Uterus (tissue), 4 donors: Measurements from ENCODE around the gene EIF3D. TPM values are rescaled to one million over a fixed set of nuclear protein-coding genes. Genes with fewer than 3 reads are reported as not detected.

Source experiments
- DNase-seq, 2 donors: peaks; one replicate each; pipeline ENCODE4 v3.0.0-alpha.2; 2019 to 2020
- H3K27ac ChIP-seq, 2 donors: fragments of 200-600 bp; sonication (generic); 1 replicate in 1 of 2; 2 replicates in 1 of 2; pipeline ENCODE4 v1.5.1; 2016 to 2018
- H3K27me3 ChIP-seq, 2 donors: fragments of 200-600 bp; sonication (generic); one replicate each; pipeline ENCODE4 v1.5.1; 2018 to 2019; ENCODE audit warnings: control low read depth in 1 of 2
- H3K36me3 ChIP-seq, 2 donors: fragments of 200-600 bp; sonication (generic); one replicate each; pipeline ENCODE4 v1.5.1; 2019; ENCODE audit warnings: control low read depth in 1 of 2
- H3K4me1 ChIP-seq, 2 donors: fragments of 200-600 bp; sonication (generic); one replicate each; pipeline ENCODE4 v1.5.1; 2018 to 2019; ENCODE audit warnings: control low read depth in 1 of 2
- H3K4me3 ChIP-seq, 2 donors: fragments of 200-600 bp; sonication (generic); 1 replicate in 1 of 2; 2 replicates in 1 of 2; pipeline ENCODE4 v1.5.1; 2018 to 2019; ENCODE audit warnings: mild to moderate bottlenecking in 1 of 2
- H3K9me3 ChIP-seq, 2 donors: fragments of 200-600 bp; sonication (generic); one replicate each; pipeline ENCODE4 v1.5.1; 2019; ENCODE audit warnings: control low read depth in 1 of 2
- CTCF ChIP-seq, 4 experiments: fragments of 200-600 bp in 2 of 4; fragments of 450-650 bp in 2 of 4; sonication (generic) in 2 of 4; IDR thresholded peaks; one replicate each; pipeline ENCODE4 v1.5.1; 2016 to 2019; ENCODE audit warnings: antibody characterized with exemption in 4 of 4, mild to moderate bottlenecking in 2 of 4, moderate library complexity in 1 of 4
- POLR2A ChIP-seq, 2 donors: fragments of 450-650 bp; IDR thresholded peaks; one replicate each; pipeline ENCODE4 v1.6.1; 2016; ENCODE audit warnings: antibody characterized with exemption in 2 of 2, mild to moderate bottlenecking in 1 of 2, moderate library complexity in 1 of 2
- intact Hi-C: fragments of 100-400 bp; cut with DNase I; formaldehyde crosslinking; loops from one replicate; pipeline ENCODE4 v1.15.1; 2023; ENCODE audit warnings: low total_unique reads
- total RNA-seq, 4 donors: library from RNA; depleted of rRNA in 3 of 4; stranded (reverse); fragments of >200 nt in 3 of 4; gene quantifications; one replicate each; pipeline versions ENCODE4 v1.1.0 to v1.2.4, GENCODE V29; 2014 to 2023
- donor health status: DM: yes; HTN: yes; CAD: no.

EIF3D gene
- total RNA-seq, 4 donors from 2014 or later: 177 to 350 (median 297) TPM

DNA sequence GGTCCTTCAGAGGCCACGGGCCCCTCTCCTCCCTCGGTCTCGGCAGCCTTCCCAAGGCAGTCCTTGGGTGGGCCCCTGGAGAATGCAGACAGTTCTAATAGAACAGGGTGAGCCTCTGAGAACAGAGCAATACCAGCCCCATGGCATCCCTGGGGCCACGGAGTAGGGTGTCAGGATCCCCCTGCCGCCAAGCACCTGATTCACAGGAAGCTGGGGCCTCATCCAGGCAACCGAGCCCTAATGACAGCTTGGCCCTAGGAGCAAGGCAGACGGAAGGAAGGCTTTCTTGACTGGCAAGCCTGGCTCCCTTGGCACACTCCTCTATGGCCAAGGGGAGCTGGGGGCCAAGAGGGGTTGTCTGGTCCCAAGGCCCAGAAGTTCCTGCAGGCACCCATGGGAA is 62.7 kb downstream of the EIF3D start:
- no peaks in the 10 kb centered on the region for H3K9me3 ChIP-seq
- peaks cover 9 to 11% of the 10 kb centered on the region in 2 donors for H3K4me1 ChIP-seq
- no peak overlapping the region for H3K4me3 ChIP-seq
- intact Hi-C loops: loop anchor here (10.0 kb wide), 1 partner anchor 141 kb away; no protein-coding TSS in a partner anchor
- no peaks in the 10 kb centered on the region for H3K36me3 ChIP-seq
- no peak for DNase-seq
- TF ChIP-seq CTCF (IDR thresholded peaks at IDR 0.05) (no peak), POLR2A (IDR thresholded peaks at IDR 0.05) (no peak)
- peak overlapping the region; percentile 96 to 97 for H3K27ac ChIP-seq
- no peaks in the 10 kb centered on the region for H3K27me3 ChIP-seq

DNA sequence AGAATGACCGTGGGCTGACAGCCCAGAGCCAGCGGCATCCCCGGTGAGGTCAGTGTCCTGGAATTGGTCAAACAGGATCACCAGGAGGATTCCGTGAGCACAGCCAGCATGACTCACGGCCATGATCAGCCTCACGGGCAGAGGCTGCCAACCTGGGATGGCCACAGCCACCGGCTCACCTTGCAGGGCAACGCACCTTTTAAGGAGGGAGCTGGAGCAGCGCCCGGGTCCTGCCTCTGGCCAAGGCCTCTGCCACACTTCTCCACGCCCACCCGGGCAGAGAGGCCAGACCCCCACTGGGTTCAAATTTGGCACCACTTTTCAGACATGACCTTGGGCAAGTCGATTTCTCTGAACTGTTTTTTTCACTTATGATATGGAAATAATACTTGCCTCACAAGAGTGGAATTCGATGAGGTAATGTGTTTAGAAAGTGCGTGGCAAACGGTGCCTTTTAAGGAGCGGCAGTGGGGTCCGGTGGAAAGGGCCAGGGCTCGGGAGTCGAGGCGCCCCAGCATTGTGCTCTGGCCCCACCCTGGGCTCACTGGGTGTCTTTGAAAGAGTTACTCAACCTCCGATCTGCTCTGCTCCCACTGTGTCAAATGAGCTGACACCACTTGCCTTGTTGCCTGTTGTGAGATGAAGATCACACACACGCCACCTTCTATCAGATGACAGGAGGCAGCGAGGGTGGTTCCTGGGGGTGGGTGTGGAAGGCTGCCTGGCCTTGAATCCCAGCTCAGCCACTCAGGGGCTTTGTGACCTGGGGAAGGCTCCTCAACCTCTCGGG is 63.5 kb downstream of the EIF3D start:
- DNase-seq: peak; percentile 79 to 92

DNA sequence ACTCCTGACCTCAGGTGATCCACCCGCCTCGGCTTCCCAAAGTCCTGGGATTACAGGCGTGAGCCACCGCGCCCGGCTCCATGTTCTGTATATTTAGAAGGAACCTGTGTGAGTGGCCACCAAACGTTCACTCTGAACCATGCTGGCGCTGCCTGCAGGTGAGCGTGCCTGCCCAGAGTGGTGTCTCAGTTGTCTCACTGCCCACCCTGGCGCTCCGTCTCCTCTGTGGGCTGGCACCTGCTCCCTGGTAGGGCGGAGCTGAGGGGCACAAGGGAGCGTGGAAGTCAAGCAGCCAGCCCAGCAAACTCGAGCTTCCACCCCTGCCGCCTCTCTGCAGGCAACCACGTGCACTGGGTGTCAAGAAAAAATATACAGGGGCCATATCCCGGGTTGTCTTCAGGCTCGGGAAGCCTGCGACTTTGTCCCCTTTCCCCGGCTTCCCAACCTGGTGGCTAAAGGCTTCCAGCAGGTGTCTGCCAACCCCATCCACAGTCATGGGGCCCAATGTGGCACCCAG is 64.2 kb downstream of the EIF3D start:
- Histone ChIP-seq H3K27me3 (no peaks in the 10 kb centered on the region), H3K36me3 (no peaks in the 10 kb centered on the region), H3K9me3 (no peaks in the 10 kb centered on the region), H3K4me3 (no peak overlapping the region), H3K27ac (peak overlapping the region; percentile 96 to 97), H3K4me1 (peaks cover 6 to 11% of the 10 kb centered on the region in 2 donors)
- DNase-seq: no peak
- TF ChIP-seq CTCF (IDR thresholded peaks at IDR 0.05) (no peak), POLR2A (IDR thresholded peaks at IDR 0.05) (no peak)
- intact Hi-C loops: loop anchor here (10.0 kb wide), 1 partner anchor 140 kb away; no protein-coding TSS in a partner anchor

More for the DNA sequence above, 63.5 kb downstream of the EIF3D start:
- intact Hi-C loops: loop anchor here (10.0 kb wide), 1 partner anchor 141 kb away; no protein-coding TSS in a partner anchor
- TF ChIP-seq POLR2A (IDR thresholded peaks at IDR 0.05): peak; percentile 22 to 30
- no peak for TF ChIP-seq CTCF (IDR thresholded peaks at IDR 0.05)
- H3K4me1 ChIP-seq: peaks cover 9 to 11% of the 10 kb centered on the region in 2 donors
- H3K27me3 ChIP-seq: no peaks in the 10 kb centered on the region
- no peaks in the 10 kb centered on the region for H3K9me3 ChIP-seq
- H3K27ac ChIP-seq: peak overlapping the region; percentile 96 to 97
- H3K36me3 ChIP-seq: no peaks in the 10 kb centered on the region
- no peak overlapping the region for H3K4me3 ChIP-seq

DNA sequence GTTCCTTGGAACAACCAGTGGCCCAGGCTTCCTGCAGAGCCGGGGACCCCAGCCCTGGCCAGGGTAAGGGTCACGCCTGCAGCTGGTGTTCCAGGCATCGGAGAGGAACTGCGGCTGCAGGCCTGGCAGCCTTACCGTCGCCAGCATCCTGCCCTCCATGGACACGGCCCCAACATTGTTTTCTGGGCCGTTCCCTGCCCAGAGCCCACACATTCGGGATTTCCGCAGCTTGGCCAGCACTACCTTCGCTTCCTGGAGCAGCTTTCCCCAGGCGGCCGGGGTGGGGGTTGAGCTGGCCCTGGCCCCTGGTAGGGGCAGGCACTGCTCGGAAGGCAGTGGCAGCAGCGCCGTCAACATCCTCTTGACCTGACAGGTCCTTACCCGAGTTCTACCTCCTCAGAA is 65.2 kb downstream of the EIF3D start:
- no peaks in the 10 kb centered on the region for H3K9me3 ChIP-seq
- TF ChIP-seq POLR2A (IDR thresholded peaks at IDR 0.05): peak in 1 of 2 donors; percentile 7
- TF ChIP-seq CTCF (IDR thresholded peaks at IDR 0.05): no peak
- intact Hi-C loops: loop anchor here (10.0 kb wide), 1 partner anchor 139 kb away; no protein-coding TSS in a partner anchor
- H3K27ac ChIP-seq: peak overlapping the region; percentile 96 to 97
- H3K4me1 ChIP-seq: peaks cover 0 to 11% of the 10 kb centered on the region in 2 donors
- DNase-seq: peak in 1 of 2 donors; percentile 74
- no peak overlapping the region for H3K4me3 ChIP-seq
- H3K27me3 ChIP-seq: no peaks in the 10 kb centered on the region
- H3K36me3 ChIP-seq: no peaks in the 10 kb centered on the region
